Pericardium fibroblast (primary cell): ENCODE measurements around the gene PYY. TPM values are rescaled to one million over a fixed set of nuclear protein-coding genes. Genes with fewer than 3 reads are reported as not detected.

Experiments
- total RNA-seq: library from RNA; depleted of rRNA; stranded (reverse); fragments of >200 nt; gene quantifications from 2 replicates; pipeline ENCODE4 v1.2.3, GENCODE V29; 2015

The PYY gene
- 0.51 TPM in 1 of 2 replicates, not detected in the other for total RNA-seq

DNA sequence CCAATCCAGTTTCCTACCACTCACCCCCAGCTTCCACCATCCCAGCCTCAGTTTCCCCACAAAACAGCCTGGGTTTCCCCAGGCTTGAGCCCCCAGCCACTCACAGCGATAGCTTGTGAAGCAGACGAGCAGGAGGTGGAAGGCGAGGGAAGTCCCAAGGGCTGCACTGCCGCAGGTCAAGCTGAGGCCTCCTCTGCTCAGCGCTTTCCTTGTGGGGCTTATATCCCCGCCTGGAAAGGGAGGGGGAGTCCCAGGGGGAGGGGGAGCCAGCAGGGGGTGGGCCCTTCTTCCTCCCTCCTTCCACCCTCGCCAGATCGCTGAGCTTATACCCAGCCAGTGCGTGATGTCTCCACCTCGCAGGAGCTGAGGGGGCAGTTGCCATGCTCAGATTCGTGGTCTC, at the start of gene PYY:
PYY (minus strand) TSS at position 195 of the 400 bp plus-strand sequence. CDS start 457 bp downstream, outside the sequence.

DNA sequence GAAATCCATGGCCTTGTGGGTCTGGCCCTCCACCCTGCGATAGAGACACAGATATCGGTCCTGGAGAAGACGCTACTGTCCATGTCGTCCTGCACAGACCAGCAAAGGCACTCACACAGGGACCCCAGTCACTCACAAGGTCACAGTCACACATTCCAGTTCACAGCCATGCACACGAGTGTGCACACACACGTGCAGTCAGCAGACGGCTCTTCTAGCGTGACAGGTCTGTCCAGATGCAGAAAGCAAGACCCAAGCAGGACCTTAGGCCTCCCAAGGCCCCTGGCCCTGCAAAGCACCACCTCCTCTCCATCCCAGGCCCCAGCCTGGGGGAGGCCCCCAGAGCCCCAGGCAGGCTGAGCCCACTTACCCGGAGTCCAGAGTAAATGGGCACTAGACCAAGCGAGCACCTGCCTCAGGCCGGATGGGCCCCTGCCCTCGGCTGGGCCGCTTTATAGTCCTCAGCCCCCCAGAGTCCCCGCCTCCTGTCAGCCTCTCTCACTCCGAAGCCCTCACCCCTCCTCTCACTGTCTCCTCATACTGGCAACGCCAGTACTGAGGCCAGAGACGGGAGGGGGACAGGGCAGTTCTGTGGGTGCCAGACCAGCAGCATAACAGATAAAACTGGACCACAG, 11.6 kb downstream of the PYY start, which contains the start of gene PPY:
PPY (minus strand) TSS at position 426 of the 635 bp plus-strand sequence. CDS start 822 bp downstream, outside the sequence.

DNA sequence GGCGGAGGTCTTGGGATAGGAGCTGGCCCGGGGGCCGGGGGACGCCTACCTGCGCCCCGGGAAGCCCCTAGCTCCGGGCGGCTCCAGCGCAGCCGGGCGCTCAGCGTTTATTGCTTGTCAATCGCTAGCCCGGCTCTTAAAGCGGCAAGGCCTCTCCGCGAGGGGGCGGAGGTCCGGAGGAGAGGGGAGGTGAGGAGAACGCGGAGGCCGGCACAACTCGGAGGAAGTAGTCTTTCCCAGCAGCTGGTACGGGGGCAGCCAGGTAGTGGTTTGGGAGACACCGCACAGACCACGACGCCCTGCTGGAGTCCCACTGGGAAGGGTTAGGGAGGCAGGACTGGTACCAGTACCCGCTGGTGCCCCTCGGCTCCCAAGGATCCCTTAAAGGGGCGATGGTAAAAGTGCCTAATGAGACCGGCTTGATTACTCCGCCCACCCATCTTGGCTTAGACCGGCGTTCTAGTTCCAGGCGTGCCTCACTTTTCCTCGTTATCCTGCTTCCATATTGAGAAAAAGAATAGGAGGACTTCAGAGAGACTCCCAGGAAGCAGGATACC, 46.2 kb downstream of the PYY start, which contains the start of gene MPP2:
MPP2 (minus strand) TSS at position 112 of the 557 bp plus-strand sequence. CDS start 3,076 bp downstream, outside the sequence.

Other genes with a start within 250 kb of the PYY start
- not detected in 2 replicates for gene SOST, start 195.1 kb downstream of the PYY start, total RNA-seq
- gene DUSP3, start 175.0 kb downstream of the PYY start, total RNA-seq = 17.4 and 31.3 TPM in 2 replicates
- not detected in 2 replicates for gene CFAP97D1, start 173.5 kb downstream of the PYY start, total RNA-seq
- 4.3 and 6.0 TPM in 2 replicates for gene MPP3, start 120.8 kb downstream of the PYY start, total RNA-seq
- gene CD300LG, start 106.8 kb downstream of the PYY start, total RNA-seq = not detected in 2 replicates
- gene MPP2, start 46.4 kb downstream of the PYY start, total RNA-seq = 2.6 TPM in 2 replicates
- not detected in 2 replicates for gene PPY, start 11.5 kb downstream of the PYY start, total RNA-seq
- gene NAGS, start 50.7 kb upstream of the PYY start, total RNA-seq = 1.1 and 2.9 TPM in 2 replicates
- gene TMEM101, start 61.0 kb upstream of the PYY start, total RNA-seq = 27.7 and 32.3 TPM in 2 replicates
- gene LSM12, start 112.7 kb upstream of the PYY start, total RNA-seq = 43.0 and 49.7 TPM in 2 replicates
- 37.8 and 47.1 TPM in 2 replicates for gene G6PC3, start 116.8 kb upstream of the PYY start, total RNA-seq
- 50.4 and 54.7 TPM in 2 replicates for gene HDAC5, start 169.7 kb upstream of the PYY start, total RNA-seq
- gene HROB, start 188.0 kb upstream of the PYY start, total RNA-seq = 0.93 and 5.3 TPM in 2 replicates
- not detected in 2 replicates for gene ASB16, start 216.8 kb upstream of the PYY start, total RNA-seq
- 29.1 and 32.2 TPM in 2 replicates for gene TMUB2, start 233.0 kb upstream of the PYY start, total RNA-seq
- gene ATXN7L3, start 245.9 kb upstream of the PYY start, total RNA-seq = 49.5 and 59.3 TPM in 2 replicates